ENCODE data around the gene PAK1IP1. TPM values are rescaled to one million over a fixed set of nuclear protein-coding genes. Genes with fewer than 3 reads are reported as not detected.

PAK1IP1 gene
- total RNA-seq, 1 donor from 2014 or later = 15.5 TPM

- H3K36me3 Mint-ChIP-seq = no peaks in the 10 kb centered on the region
- H3K4me1 Mint-ChIP-seq = no peaks in the 10 kb centered on the region
- H3K9me3 Mint-ChIP-seq = peaks cover 8% of the 10 kb centered on the region
- H3K27me3 Mint-ChIP-seq (ENCODE audit: low read depth) = peaks cover 22% of the 10 kb centered on the region
- no peak overlapping the region for H3K27ac Mint-ChIP-seq
- H3K4me3 Mint-ChIP-seq = no peak overlapping the region
- no peak for TF ChIP-seq CTCF (IDR thresholded peaks at IDR 0.05; ENCODE audit: unreplicated experiment)
- DNase-seq (ENCODE audit: low spot score in 2 of 2, unreplicated experiment in 2 of 2) = no peak
Measured at GRCh38 chr6:10681795-10682194, 13.0 kb upstream of the PAK1IP1 start.

DNA sequence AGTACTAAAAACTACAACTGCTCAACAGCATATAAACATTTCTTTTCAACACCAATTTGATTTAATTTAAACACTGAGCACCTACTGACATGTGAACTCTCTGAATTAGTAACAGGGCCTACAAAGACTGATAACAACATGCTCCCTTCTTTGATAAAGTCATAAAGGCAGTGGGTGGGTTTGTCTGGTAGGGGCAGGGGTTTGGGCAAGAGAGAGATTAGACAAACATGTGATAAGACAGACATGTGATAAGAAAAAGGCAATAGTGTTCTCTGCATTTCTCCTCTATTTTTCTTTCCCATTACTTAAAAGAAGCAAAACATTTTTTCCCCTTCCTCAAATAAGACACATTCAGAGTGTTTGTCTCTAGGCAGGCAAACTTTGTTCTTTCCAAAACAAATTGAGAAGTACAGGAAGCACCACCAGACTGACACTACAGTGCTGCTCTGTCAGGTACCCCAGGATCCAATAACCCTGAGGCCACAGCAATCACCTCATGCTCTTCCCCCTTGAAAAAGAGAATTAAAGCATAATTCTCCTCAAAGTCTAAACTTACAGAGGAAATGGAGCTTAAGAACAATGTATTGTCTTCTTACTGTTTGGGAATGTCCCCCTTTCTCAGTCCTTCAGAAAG lies 12.3 kb upstream of the PAK1IP1 start:
- Mint-ChIP-seq H3K4me3 (no peak overlapping the region), H3K27me3 (ENCODE audit: low read depth) (peaks cover 27% of the 10 kb centered on the region), H3K4me1 (no peaks in the 10 kb centered on the region), H3K27ac (no peak overlapping the region), H3K9me3 (peaks cover 8% of the 10 kb centered on the region), H3K36me3 (no peaks in the 10 kb centered on the region)
- DNase-seq (ENCODE audit: low spot score in 2 of 2, unreplicated experiment in 2 of 2) = no peak
- TF ChIP-seq CTCF (IDR thresholded peaks at IDR 0.05; ENCODE audit: unreplicated experiment) = no peak

DNA sequence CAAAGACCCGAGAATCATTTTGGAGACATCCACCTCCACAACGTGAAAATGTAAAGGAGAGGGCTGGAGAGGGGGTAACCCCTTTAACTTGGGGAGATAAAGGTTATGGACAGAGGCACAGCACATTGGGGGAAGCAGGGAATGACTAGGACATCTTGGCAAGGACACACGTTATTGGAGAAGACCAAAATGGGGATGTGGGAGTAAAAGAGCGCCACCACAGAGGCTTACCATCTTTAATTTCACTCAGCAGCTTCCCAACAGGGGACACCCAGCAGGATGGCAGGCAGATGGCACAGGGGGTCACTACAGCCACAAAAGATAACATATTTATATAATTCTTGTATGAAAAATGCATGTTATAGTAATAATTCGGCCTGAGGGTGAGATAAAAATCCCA lies 10.2 kb upstream of the PAK1IP1 start:
- DNase-seq (ENCODE audit: low spot score in 2 of 2, unreplicated experiment in 2 of 2) = no peak
- TF ChIP-seq CTCF (IDR thresholded peaks at IDR 0.05; ENCODE audit: unreplicated experiment) = no peak
- no peaks in the 10 kb centered on the region for H3K36me3 Mint-ChIP-seq
- no peak overlapping the region for H3K27ac Mint-ChIP-seq
- H3K4me1 Mint-ChIP-seq = no peaks in the 10 kb centered on the region
- peaks cover 32% of the 10 kb centered on the region for H3K27me3 Mint-ChIP-seq (ENCODE audit: low read depth)
- peaks cover 8% of the 10 kb centered on the region for H3K9me3 Mint-ChIP-seq
- H3K4me3 Mint-ChIP-seq = no peak overlapping the region

DNA sequence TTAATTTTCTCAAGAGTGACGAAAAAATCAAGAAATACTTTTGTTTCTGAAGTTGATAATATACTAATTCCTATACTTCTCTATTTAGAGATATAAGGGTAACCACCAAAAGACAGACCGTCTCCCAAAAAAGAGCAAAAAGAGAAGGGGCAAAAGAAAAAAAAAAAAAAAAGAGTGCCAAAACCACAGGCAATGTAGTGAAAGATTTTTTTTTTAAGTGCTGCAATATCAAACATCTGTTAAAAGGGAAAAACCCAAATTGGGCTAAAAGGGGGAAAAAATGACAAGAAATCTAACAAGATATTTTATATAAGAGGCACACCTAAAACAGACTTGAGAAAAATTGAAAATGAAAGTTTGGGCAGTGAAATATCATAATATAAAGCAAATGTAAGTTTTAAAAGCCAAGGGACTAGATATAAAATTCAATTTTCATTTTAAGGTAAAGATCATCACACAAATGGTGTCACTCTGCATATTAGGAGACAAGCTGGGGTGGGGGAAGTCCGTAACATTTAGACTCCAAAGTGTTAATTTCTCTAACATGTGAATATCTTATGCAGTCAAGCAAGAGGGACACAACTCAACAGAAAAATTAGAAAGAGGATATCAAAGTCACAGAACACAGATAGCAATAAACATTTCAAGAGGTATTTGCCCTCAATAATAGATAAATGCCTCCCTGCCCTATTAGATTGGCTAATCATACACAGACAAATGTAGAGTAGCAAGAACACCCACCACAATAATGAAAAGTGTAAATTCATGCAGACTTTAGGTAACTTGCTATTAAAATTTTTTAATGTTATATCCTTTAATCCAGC lies 9.5 kb upstream of the PAK1IP1 start:
- Mint-ChIP-seq H3K9me3 (peaks cover 8% of the 10 kb centered on the region), H3K27ac (no peak overlapping the region), H3K27me3 (ENCODE audit: low read depth) (peaks cover 31% of the 10 kb centered on the region), H3K4me3 (no peak overlapping the region), H3K36me3 (no peaks in the 10 kb centered on the region), H3K4me1 (no peaks in the 10 kb centered on the region)
- TF ChIP-seq CTCF (IDR thresholded peaks at IDR 0.05; ENCODE audit: unreplicated experiment) = no peak
- DNase-seq (ENCODE audit: low spot score in 2 of 2, unreplicated experiment in 2 of 2) = no peak

DNA sequence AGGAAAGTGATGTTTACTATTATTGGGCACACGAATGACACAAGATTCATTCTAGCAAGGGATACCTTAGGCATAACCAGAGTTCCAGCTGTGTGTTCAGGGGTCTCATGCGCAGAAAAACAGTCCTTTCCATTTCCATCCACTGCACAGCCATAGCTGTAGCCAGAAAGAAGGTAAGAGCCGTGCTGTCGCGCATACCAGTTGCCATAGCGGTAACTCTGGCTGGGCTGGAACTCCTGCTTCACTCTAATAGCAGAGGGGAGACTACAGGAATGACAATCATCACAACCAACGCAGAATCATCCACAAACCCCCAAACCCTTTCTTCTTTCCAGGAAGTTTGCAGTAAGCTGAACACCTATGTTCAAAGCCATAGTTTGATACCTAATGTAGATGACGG lies 7.9 kb upstream of the PAK1IP1 start:
- DNase-seq (ENCODE audit: low spot score in 2 of 2, unreplicated experiment in 2 of 2) = no peak
- peaks cover 31% of the 10 kb centered on the region for H3K27me3 Mint-ChIP-seq (ENCODE audit: low read depth)
- H3K36me3 Mint-ChIP-seq = no peaks in the 10 kb centered on the region
- no peak overlapping the region for H3K27ac Mint-ChIP-seq
- H3K4me3 Mint-ChIP-seq = no peak overlapping the region
- peaks cover 5% of the 10 kb centered on the region for H3K9me3 Mint-ChIP-seq
- no peak for TF ChIP-seq CTCF (IDR thresholded peaks at IDR 0.05; ENCODE audit: unreplicated experiment)
- peaks cover 6% of the 10 kb centered on the region for H3K4me1 Mint-ChIP-seq
